HG03175 (cell line): ENCODE results near the gene COL4A6.
"Not testable (repeated sequence)": the region's sequence is repeated elsewhere in the genome, so short reads cannot be mapped to it uniquely, and the experiment has no call there.

Experiments used
- ATAC-seq: cut with Tn5 transposase; IDR thresholded peaks from one replicate; pipeline ENCODE4 v1.9.1; 2021; ENCODE audit warnings: mild to moderate bottlenecking, moderate library complexity; ENCODE audit not compliant: unreplicated experiment

COL4A6 gene

GRCh38 chrX:108438110-108438623, at the start of gene COL4A6:
COL4A6 (minus strand) TSS chrX:108438422; CDS start chrX:108438196, 226 bp downstream.
- ATAC-seq, result no peak

- ATAC-seq, result no peak
These were observed 47.7 kb upstream of the COL4A6 start for GRCh38 chrX:108485960-108486359.

- no peak for ATAC-seq
These were observed 46.0 kb upstream of the COL4A6 start for GRCh38 chrX:108484251-108484650.

- ATAC-seq, result not testable (repeated sequence)
These were observed 43.3 kb upstream of the COL4A6 start for GRCh38 chrX:108481528-108481927.

GRCh38 chrX:108473979-108474378, 35.8 kb upstream of the COL4A6 start:
- no peak for ATAC-seq

GRCh38 chrX:108468486-108468885, 30.3 kb upstream of the COL4A6 start:
- no peak for ATAC-seq

- ATAC-seq, result no peak
These were observed 26.4 kb upstream of the COL4A6 start for GRCh38 chrX:108464604-108465003.

- ATAC-seq, result no peak
These were observed 18.8 kb upstream of the COL4A6 start for GRCh38 chrX:108456971-108457477.

GRCh38 chrX:108453841-108454240, 15.6 kb upstream of the COL4A6 start:
- ATAC-seq, result no peak

GRCh38 chrX:108447303-108447702, 9.1 kb upstream of the COL4A6 start:
- no peak for ATAC-seq

GRCh38 chrX:108442901-108443464, 4.8 kb upstream of the COL4A6 start:
- no peak for ATAC-seq

- ATAC-seq, result no peak
These were observed 1.9 kb upstream of the COL4A6 start for GRCh38 chrX:108439961-108440696.

- ATAC-seq, result no peak
These were observed 1.3 kb upstream of the COL4A6 start, which contains the start of gene COL4A5 for GRCh38 chrX:108439426-108439942. COL4A5 (plus strand) TSS chrX:108439838; CDS start chrX:108440126, 288 bp downstream.

- no peak for ATAC-seq
These were observed 693 bp downstream of the COL4A6 start for GRCh38 chrX:108437349-108438109.

- no peak for ATAC-seq
These were observed 3.0 kb downstream of the COL4A6 start for GRCh38 chrX:108435261-108435660.

- ATAC-seq, result no peak
These were observed 12.0 kb downstream of the COL4A6 start for GRCh38 chrX:108426262-108426661.

GRCh38 chrX:108420481-108420880, 17.7 kb downstream of the COL4A6 start:
- no peak for ATAC-seq

- ATAC-seq, result no peak
These were observed 18.8 kb downstream of the COL4A6 start for GRCh38 chrX:108419401-108419800.

- ATAC-seq, result no peak
These were observed 21.0 kb downstream of the COL4A6 start for GRCh38 chrX:108417257-108417656.

GRCh38 chrX:108415891-108416290, 22.3 kb downstream of the COL4A6 start:
- ATAC-seq, result no peak

- ATAC-seq, result no peak
These were observed 23.1 kb downstream of the COL4A6 start for GRCh38 chrX:108415146-108415545.
